ENCODE data around the gene RBM8A.
A peak's percentile ranks its signal among the peaks of the same experiment; 100 is the strongest.

Gene RBM8A

DNA sequence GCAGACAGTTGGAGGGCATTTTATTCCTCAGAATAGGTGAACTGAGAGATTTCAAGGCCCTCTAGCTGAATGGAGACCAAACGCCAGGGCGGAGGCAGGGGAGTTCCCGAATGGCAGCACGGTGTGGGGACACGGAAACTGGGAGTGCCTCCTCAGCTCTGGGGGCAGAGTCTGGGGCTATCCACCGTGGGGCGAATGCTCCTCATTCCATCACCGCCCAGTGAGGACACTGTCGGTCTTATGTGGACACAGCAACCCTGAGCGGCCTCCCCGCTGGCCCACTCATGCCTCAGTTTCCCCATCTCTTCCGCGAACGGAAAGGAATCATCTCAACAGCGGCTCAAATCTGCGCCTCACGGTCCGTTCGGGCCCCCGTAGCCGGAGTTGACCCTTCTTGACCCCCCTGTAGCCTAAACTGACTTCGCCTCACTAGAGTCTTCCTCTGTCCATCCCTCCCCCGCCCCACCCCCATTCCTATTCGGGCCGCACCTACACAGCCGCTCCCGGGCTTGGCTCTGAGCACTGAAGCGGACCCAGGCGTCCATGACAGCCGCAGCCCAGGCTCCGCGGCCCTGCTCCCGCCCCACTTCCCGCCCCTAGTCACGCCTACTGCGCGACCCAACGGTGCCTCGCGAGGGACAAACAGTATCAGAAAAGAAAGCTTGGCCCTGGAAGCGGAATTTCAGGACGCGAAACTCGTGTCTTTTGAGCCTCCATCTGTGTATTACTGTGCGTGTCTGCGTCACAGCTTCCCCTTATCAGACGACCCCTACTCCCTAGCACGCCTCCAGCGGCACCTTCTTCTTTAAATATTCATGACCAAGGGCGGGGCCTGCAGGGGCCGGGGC, 8.9 kb downstream of the RBM8A start, which contains the start of gene PEX11B:
PEX11B (minus strand) TSS at position 574 of the 848 bp plus-strand sequence; CDS start at position 545, 29 bp downstream.
- peak; percentile 89 for DNase-seq (ENCODE audit: low read depth, low spot score)

DNA sequence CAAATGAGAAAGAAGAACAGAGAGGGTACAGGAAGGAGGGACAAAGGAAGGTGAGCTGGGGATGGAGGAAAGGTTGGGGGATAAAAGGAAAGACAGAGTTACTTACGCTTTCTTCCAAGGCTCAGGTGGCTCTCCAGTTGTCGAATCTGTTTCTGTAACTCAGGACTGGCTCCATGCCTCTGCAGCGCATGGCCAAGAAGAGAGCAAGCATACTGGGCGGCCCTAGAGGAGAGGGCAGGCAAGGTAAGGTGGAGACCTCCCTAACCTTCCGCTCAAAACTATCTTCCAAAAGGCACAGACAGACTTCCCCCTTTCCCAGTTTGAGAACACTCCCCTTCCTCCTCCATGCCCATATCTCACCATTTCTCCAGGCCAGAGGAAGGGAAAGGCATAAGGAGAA, 9.7 kb downstream of the RBM8A start:
- DNase-seq (ENCODE audit: low read depth, low spot score), result no peak

DNA sequence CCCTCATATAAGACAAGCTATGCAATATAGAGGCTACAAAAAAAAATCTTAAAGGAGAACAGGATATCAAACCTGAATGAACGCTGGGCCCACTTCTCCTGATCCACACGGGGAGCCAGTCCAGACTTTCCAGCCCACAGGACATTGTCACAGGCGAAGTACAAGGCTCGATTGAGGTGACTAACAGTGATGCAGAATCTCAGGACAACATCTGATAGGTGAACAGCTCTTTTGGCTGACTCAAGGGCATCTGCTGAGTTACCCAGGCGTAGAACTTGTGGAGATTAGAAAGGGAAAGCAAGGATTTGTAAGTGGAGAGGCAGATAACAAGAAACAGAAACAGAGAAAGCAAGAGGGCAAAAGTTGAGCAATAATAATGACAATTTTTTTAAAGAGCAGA, 10.5 kb downstream of the RBM8A start:
- DNase-seq (ENCODE audit: low read depth, low spot score), result no peak

DNA sequence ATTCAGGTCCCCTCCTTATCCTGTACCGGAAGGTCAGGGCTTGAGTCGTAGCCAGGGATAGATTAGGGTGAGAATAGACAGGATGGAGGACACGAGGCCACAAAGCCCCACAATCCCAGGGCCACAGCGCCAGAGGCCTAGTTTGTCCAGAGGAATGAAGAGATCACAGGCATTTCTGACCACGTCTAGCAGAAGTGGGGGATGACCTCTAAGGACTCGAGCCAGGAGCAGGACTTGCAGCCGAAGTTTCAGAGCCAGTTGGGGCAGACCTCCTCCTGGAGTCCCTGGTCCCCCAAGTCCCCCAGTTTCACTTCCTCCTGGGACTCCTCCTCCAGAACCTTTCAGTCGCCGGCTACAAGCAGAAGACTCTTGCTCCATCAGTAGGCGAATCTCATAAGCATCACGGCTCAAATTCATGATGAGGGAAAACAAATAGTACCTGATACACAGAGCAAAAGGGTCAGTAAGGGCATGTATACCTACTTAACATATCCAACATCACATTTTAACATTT, 15.1 kb downstream of the RBM8A start:
- no peak for DNase-seq (ENCODE audit: low read depth, low spot score)

DNA sequence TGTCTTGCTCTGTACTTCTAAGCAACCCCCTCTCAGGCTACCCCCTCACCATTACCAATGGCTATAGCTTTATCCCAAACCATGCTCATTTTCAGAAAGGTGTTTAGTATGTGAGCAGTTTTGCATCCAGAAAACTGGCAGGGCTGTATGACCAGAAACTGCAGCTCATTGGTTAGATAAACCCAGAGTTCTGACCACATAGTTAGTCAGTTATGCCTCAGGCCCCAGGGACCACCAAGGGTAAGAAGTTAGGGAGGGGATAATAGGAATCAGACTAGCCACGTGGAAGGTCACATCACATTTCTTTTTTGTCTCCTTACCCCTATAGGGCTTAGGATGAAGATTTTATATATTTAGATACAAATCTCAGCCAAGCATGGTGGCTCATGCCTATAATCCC, 18.6 kb downstream of the RBM8A start:
- DNase-seq (ENCODE audit: low read depth, low spot score), result no peak

DNA sequence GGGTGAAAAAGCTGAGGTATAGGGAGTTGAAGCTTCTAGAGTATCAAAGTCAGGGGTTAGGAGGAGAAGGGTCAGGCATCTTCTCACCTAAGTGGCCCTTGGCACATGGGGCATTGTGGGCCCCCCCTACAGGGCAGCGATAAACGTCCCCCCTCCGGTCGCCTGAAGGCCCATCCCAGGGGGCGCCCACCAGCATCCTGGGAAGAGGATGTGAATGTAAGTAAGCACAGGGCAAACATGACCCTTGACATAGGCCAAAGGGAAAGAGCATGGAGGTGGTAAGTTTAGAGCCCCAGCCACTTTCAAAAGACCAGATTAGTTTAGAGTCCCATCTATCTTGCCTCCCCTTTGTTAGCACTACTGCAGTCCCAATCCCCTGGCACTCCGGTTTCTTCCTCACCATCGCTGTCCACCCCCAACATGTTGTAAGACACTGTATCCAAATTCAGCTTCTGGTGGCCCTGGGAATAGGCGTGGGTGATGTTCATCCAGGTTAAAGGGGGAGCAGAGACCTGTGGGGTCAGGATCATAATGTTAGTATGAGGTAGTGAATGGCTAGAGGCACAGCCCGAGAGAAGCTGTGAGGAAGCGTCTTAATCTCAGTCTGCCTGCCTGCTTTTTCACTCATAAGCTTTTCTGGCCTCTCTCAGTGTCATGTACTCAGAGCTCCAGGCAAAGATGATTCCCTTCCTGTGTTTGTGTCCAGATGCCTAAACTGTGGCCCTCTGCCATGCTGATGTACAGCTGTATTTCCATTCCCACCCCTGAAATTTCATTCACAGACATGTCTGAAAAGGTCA, 20.1 kb downstream of the RBM8A start:
- DNase-seq (ENCODE audit: low read depth, low spot score), result no peak

DNA sequence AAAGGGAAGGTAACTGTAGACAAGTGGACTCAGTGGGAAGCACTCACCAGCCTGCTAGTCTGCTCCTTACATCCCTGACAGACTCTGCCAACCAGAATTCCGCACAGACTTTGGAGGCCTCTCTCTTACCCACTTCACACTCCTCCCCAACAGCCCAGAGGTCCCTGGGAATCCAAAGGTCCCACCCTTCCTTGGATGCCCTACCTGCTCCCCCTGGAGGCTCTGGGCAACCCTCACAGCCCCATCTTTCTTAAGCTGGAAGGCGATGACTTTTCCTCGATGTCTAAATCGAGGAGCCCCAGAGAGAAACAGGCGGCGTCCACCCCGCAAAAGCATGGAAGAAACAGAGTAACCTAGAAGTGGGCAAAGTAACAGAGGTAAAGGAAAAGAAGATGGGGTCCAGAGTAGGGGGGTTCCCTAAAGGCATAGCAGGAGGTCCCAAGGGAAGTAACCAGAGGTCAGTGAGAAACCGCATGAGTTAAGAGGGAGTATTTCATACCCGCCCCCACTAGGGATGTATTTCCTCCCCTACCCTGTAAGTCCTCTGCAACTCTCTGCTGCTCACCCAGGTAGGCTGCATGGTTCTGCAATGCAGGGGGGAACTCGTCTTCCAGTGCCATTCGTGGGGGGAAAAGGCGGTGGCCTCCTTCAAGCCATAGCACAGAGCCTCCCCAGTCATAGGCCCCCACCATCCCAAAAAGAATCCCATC, 25.8 kb downstream of the RBM8A start:
- no peak for DNase-seq (ENCODE audit: low read depth, low spot score)

DNA sequence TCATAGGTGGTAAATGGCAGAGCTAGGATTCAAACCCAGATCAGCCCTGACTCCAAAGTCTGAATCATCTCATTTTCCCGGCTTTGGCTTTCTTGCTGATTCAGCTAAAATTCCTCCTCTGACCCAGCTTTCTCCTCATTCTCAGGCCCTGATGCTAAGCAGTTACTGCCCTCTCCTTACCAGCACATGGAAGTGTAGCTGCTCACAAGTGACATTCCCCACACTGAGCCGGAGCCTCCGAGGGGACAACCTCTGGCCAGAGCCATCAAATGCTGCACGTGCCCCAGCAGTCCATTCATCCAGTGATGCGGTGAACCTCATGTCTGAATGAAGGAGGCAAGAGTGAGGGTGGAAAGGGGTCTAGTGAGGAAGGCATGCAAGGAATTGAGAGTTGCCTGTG, 28.5 kb downstream of the RBM8A start:
- DNase-seq (ENCODE audit: low read depth, low spot score), result no peak

DNA sequence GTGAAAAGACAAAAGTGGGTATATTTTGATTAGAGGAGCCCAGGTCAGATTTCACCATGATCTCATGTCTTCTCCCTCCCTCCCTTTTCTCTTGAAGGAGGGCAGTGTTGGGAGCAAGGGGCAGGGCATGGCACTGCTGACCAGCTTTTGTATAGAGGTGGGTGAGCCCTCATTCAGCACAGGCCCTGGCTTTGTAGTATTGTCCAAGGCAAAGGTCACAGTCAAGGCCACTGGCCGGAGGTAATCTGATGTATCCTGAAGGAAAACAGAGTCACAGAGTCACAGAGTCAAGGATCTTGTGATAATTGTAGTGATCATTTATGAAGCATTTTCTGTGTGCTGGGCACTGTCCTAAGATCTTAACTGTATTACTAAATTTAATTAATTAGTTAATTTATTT, 29.3 kb downstream of the RBM8A start:
- no peak for DNase-seq (ENCODE audit: low read depth, low spot score)

DNA sequence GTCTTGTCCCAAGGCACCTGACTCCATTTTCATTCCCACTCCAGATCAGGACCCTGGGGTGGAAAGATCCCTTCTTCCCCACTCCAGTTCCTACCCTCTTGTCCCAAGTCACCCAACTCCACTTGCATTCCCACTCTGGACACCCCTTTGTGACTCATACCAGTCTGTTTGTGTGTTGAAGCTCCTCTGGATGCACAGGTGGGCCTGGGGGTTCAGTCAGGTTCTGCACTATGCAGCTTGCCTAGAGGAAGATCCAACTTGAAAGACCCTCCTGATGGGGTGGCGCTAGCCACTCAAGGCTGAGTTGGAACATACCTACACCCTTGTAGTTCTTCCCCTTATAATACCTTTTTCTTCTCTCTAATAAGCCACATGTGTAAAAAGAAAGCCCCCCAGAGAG, 31.8 kb downstream of the RBM8A start:
- DNase-seq (ENCODE audit: low read depth, low spot score), result no peak

DNA sequence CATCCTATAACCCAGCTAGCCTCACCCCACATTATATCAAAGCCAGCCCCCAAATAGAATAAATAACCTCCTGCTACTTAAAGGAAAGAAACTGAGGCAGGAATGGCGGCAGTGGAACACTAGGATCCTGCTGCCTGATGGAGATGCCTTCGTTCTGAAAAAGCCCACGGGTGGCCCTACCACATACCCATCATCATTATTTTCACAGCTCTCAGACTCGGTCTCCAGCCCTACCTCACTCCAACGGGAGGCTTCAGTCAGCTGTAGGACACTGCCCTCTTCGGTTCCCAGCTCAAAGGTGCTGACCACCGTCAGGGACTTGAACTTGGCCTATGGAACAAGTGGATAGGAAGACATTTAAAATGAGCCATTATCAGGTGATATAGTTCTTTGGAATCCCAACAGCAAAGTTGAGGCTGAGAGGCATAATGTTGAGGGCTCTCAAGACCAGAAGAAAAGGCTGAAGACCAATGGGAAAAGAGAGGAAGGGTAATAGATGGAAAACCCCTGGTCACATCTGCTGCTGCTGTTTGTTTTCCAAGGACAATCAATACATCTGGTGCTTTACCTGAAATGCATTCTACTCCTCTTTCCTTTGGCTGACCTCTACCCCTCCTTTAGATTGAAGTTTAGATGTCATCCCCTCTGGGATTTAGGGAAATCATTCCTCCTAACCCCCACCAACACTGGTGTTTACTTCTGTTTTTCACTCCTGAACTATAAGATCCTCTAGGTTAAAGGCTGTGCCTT, 33.8 kb downstream of the RBM8A start:
- DNase-seq (ENCODE audit: low read depth, low spot score), result no peak

DNA sequence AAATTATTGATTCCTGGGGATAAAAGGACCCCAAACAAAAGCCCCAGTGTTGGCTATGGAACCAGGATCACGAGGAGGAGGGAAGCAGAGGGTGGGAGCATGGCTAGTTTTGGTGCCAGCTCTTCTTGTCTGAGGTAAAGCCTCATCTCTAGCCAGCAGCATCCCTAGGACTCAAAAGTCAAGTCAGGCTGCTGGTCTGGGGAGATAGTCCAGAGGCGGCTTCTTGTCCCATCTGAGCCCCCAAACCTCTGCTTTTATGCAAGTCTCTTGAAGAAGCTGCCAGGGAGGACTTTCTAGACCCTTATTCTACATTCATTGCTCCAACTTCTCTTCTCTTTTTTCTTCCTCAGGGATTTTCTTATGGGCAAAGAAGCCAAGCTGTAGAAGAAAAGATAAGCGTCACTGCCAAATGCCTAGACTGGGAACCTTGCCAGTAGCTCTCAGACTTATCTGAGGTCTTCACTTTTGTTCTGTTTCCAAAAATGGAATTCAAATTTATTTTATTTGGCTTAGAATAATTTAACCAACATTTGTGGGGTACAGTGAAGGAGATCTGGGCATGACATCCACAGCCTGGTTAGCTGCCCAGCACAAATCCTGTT, 34.7 kb downstream of the RBM8A start:
- DNase-seq (ENCODE audit: low read depth, low spot score), result no peak

DNA sequence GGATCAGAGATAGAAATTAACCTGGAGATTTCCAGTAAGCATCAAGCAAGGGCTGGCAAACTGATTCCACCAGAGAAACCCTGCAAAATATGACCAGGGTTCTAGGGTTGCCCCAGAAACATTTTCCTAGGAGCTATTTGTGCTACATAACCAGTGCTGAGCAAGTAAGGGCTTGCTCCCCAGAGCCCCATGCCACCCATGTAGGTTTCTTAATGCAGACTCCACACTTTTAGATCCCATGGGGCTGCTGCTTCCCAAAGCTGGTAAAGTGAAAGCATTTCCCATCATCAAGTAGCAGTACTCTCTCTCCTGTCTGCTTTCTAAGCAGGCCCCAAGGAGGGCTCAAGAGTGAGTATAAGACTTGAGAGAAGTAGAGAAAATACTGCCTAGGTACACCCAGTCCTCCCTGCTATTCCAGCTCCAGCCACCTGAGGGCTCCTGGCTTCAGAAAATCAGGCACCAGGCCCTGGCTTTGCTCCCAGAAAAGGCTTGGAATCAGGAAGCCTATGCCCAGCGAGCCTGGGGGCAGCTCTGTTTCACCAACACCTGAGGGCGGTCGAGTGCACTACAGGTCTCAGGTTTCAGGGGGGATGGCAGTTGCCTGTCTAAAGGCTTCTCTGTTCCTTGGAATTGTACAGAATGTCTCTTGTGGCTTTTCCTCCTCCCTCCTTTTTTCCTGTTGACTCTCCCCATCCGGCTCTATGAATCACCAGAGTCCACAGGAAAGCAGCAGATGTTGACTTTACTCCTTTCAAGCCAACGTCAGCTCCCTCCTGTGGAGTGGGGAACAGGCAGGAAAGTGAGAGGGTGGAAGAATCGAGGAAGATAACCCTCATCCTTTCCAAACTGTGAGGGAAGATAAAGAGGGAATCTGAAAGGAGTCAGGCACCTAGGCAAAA, 35.4 kb downstream of the RBM8A start:
- DNase-seq (ENCODE audit: low read depth, low spot score), result peak; percentile 99

DNA sequence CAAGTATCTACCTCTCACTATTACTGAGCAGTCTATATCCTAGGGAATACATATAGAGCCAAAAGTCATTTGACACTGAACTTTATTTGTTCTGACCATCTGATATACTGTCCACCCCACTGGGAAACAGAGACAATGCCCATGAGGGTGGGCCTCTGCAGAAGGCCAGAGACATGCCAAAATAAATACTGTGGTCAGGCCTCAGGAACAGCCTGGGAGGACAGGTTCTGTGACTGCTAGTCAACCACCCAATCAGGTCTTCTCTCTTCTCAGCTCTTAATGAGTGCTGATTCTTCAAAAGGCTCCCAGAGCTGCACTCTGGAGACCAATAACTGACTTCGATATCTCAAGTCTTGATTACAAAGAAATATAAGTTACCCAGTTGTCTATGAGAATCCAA, 36.1 kb downstream of the RBM8A start:
- no peak for DNase-seq (ENCODE audit: low read depth, low spot score)

DNA sequence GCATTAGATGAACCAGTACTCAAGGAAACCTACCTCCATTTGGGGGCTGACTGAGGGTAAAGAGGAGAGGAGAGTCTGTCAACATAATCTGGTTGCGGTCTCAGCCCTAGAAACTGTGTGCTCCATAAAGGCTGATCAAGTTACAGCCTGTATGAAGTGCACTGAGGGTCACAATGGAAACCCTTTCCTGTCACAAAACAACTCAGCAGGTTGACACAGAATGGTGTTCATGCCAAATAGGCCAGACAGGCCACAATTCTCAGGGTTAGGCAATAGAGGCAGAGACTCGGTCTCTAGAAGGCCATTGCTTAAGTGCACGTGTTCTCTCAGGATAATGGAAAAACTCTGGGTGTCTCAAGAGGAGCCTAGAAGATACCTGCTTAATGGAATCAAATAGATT, 37.6 kb downstream of the RBM8A start:
- no peak for DNase-seq (ENCODE audit: low read depth, low spot score)

DNA sequence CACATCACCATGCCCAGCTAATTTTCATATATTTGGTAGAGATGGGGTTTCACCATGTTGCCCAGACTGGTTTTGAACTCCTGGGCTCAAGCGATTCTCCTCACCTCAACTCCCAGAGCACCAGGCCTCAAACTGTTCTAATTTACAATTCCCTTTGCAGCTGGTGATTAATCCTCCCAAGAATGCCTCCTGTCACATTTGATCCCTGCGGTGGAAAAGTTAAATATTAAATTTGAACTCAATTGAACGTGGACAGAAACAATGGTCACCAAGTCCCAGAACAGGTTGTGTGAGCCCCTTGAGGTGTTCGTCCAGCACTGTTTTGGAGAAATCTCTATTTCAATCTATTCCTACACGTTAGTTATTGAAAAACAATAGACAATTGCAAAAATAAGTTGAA, 39.7 kb downstream of the RBM8A start:
- no peak for DNase-seq (ENCODE audit: low read depth, low spot score)

DNA sequence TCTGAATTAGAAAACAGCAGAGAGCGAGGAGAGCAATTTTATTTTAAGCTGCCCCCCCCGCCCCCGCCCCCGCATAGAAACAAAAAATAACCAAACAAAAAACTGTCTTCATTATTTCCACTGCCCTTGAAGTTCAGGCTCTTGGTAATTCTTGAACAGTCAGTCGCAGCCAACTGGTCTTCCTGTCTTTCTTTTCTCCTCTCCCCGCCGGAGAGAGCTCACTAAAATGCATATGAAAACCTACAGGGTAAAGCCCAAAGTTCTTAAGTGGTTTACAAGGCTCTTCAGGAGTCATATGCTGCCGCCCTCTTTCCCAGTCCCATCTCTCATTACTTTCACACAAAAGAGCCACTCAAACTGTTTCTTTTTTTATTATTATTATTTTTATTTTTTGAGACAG, 40.5 kb downstream of the RBM8A start:
- no peak for DNase-seq (ENCODE audit: low read depth, low spot score)

DNA sequence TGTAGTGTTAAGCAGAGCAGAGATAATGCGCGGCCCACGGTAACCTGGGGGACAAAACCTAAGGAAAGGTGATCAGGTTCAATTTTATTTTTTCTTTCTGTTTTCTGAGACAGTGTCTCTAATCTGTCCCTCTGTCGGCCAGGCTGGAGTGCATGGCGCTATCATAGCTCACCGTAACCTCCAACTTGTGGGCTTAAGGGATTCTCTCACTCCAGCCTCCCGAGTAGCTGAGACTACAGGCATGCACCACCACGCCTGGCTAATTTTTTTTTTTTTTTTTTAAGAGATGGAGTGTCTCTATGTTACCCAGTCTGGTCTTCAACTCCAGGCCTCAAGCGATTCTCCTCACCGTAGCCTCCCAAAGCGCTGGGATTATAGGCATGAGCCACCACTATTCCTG, 40.9 kb downstream of the RBM8A start:
- peak; percentile 24 for DNase-seq (ENCODE audit: low read depth, low spot score)

DNA sequence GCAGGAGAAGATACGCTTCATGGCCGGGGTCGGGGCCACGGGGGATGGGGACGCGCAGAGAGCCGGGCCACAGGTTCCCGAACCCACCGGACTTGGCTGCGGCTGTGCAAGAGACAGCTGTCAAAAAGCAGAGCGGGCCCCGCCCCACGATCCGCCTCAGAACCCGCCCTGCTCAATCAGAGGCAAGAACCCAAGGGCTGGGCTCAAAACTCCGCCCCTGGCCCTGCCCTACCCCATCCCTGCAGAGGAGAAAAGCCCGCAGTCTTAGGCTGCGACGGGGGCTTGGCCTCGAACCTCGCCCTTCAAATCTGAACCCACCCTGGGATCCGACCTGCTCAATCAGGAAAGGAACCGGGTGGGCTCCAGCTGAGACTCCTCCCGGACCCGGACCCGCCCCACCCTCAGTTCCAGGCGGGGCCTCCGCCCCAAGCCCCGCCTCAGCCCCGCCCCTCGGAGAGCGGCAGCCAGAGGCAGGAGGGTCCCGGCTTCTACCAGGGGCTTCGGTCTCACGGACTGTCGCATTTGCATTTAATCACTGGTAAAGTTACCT, 41.5 kb downstream of the RBM8A start, which contains the start of gene ANKRD35:
ANKRD35 (minus strand) TSS at position 129 of the 550 bp plus-strand sequence; CDS start at position 21, 108 bp downstream.
- DNase-seq (ENCODE audit: low read depth, low spot score), result peak; percentile 90
